ENCODE data around the gene SIVA1. TPM values are rescaled to one million over a fixed set of nuclear protein-coding genes. Genes with fewer than 3 reads are reported as not detected.

SIVA1 gene
- polyA plus RNA-seq, 2 donors: 60.5 to 159 TPM

DNA sequence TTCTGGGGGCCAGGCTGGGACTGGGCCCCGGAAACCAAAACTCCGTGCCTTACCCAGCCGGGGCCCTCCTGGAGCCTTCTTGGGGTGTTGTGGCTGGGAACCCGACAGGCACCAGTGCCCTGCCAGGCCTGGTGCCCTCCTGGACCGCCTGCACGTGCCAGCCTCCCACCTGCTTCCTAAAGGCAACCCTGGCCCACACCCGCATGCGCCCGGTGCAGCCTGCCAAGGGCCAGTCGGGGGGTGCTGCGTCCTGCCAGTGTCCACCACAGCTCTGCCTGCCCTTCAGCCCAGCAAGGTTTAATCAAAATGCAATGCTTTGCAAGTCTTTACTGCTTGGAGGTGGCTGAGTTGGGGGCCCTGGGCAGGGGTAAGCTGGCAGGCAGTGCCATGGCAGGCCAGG is 34.1 kb upstream of the SIVA1 start:
- Histone ChIP-seq H3K36me3 (ENCODE audit: control insufficient read depth in 2 of 2, insufficient read depth in 2 of 2, low read length in 1 of 2) (peaks cover 0 to 25% of the 10 kb centered on the region in 2 donors), H3K4me1 (ENCODE audit: control insufficient read depth in 2 of 2, insufficient read depth in 2 of 2, low read length in 1 of 2) (peaks cover 0 to 17% of the 10 kb centered on the region in 2 donors), H3K4me3 (ENCODE audit: low read depth in 1 of 2, low read length in 2 of 2) (no peak overlapping the region), H3K9me3 (ENCODE audit: control insufficient read depth in 2 of 2, insufficient read depth in 1 of 2, low read depth in 1 of 2, low read length in 1 of 2) (no peaks in the 10 kb centered on the region), H3K27ac (ENCODE audit: low read depth in 2 of 2, low read length in 1 of 2) (no peak overlapping the region), H3K27me3 (ENCODE audit: control insufficient read depth in 1 of 2, insufficient read depth in 2 of 2, low read length in 2 of 2) (no peaks in the 10 kb centered on the region)
- WGBS, 2 donors: 84 to 86% methylated on average over 11 of the region's 11 CpGs

DNA sequence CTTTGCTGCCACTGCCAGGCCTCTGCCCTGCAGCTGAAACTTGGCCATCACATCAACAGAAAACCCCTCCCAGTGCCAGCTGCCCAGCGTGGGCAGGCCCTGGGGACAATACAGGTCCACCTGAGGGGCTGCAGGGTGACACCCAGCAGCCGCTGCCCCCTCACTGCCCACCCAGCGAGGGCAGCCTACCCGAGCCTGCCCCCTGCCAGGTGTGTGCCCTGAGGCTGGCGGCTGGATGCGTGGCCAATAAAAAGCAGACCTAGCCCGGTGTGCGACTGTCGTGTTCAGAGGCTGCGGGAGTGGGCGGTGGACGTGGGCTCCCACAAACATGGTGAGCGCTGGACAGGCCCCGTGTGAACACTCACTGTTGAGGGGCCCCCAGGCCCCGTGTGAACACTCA is 33.6 kb upstream of the SIVA1 start:
- no peak overlapping the region for H3K4me3 ChIP-seq (ENCODE audit: low read depth in 1 of 2, low read length in 2 of 2)
- no peaks in the 10 kb centered on the region for H3K27me3 ChIP-seq (ENCODE audit: control insufficient read depth in 1 of 2, insufficient read depth in 2 of 2, low read length in 2 of 2)
- 77 to 83% methylated on average over 15 of the region's 15 CpGs for WGBS, 2 donors
- H3K27ac ChIP-seq (ENCODE audit: low read depth in 2 of 2, low read length in 1 of 2): no peak overlapping the region
- peaks cover 0 to 21% of the 10 kb centered on the region in 2 donors for H3K36me3 ChIP-seq (ENCODE audit: control insufficient read depth in 2 of 2, insufficient read depth in 2 of 2, low read length in 1 of 2)
- no peaks in the 10 kb centered on the region for H3K9me3 ChIP-seq (ENCODE audit: control insufficient read depth in 2 of 2, insufficient read depth in 1 of 2, low read depth in 1 of 2, low read length in 1 of 2)
- H3K4me1 ChIP-seq (ENCODE audit: control insufficient read depth in 2 of 2, insufficient read depth in 2 of 2, low read length in 1 of 2): peaks cover 0 to 17% of the 10 kb centered on the region in 2 donors

DNA sequence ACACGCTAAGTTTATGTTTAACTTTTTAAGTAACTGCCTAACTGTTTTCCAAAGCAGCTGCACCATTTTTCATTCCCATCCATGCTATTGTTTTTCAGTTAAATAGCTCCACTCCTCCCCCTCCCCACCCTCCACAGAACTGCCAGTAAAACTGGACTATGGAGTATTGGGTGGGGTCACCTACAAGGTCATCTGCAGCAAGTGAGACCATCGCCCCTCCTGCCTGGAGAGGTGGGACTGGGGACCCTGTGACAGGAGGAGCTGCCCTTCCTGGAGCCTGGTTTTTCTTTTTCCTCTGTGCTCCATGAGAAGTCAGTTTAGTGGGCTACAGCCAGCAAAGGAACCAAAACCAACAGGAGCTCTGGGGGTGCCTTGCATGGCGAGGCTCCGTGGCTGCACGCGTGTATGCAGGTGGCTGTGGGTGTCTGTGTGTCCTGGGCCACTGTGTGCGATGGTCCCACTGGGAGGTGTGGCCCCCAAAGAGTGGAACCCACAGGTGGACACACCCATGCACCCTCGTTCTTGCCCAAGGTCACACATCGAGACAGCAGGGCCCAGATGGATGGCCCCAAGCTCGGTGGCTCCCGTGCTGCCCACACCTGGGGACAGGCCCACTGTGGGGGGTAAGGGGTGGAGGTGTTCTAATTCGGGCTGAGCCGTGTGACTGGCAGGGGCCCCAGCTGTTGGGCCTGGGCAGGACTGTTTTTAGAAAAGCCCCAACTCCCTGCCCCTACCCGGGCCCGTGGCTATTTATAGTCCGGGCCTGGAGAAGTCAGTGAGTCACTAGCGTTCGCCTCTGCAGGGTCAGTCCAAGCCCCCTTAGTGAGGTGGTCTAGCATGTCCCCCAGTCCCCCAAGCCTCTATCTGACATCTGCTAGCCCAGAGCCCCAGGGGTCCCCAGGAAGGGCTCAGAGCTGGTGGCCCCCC is 31.2 kb upstream of the SIVA1 start:
- H3K36me3 ChIP-seq (ENCODE audit: control insufficient read depth in 2 of 2, insufficient read depth in 2 of 2, low read length in 1 of 2): peaks cover 0 to 9% of the 10 kb centered on the region in 2 donors
- H3K9me3 ChIP-seq (ENCODE audit: control insufficient read depth in 2 of 2, insufficient read depth in 1 of 2, low read depth in 1 of 2, low read length in 1 of 2): no peaks in the 10 kb centered on the region
- 70 to 74% methylated on average over 18 of the region's 18 CpGs for WGBS, 2 donors
- peaks cover 0 to 17% of the 10 kb centered on the region in 2 donors for H3K4me1 ChIP-seq (ENCODE audit: control insufficient read depth in 2 of 2, insufficient read depth in 2 of 2, low read length in 1 of 2)
- no peaks in the 10 kb centered on the region for H3K27me3 ChIP-seq (ENCODE audit: control insufficient read depth in 1 of 2, insufficient read depth in 2 of 2, low read length in 2 of 2)
- peak overlapping the region in 1 of 2 donors; percentile 15 for H3K27ac ChIP-seq (ENCODE audit: low read depth in 2 of 2, low read length in 1 of 2)
- H3K4me3 ChIP-seq (ENCODE audit: low read depth in 1 of 2, low read length in 2 of 2): no peak overlapping the region

DNA sequence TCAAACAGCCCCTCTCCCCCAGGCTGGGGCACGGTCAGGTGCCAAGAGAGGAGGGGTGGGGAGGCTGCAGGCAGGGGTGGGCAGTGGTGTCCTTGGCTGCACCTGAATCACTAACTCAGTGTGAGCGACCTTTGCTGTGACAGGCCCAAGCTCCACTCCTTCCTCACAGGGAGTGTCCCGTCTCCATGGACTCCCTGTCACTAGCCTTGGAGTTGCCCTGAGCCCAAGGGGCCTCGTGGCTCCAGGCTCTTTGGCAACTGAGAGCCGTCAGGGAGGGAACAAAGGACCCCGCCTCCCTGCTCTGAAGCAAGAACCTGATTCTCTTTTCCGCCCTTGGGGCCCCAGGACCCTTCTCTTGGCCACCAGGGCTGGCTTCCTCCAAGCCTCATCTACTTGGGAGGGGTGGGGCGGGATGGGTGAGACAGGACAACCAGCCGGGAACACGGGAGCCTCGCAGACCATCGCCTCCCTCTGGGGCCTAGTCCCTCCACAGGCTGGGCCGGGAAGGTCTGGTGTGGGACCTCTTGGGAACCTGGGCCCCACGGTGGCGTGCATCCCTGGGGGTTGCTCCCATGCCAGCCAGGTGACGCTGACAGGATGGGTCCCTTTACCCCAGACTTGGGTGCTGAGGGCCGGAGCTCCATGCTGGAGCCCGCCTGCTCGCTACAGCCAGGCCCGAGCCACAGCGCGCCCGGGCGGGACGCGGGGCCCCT is 29.9 kb upstream of the SIVA1 start:
- 35 to 39% methylated on average over 25 to 26 of the region's 26 CpGs for WGBS, 2 donors
- Histone ChIP-seq H3K36me3 (ENCODE audit: control insufficient read depth in 2 of 2, insufficient read depth in 2 of 2, low read length in 1 of 2) (peaks cover 0 to 9% of the 10 kb centered on the region in 2 donors), H3K4me1 (ENCODE audit: control insufficient read depth in 2 of 2, insufficient read depth in 2 of 2, low read length in 1 of 2) (peaks cover 0 to 17% of the 10 kb centered on the region in 2 donors), H3K9me3 (ENCODE audit: control insufficient read depth in 2 of 2, insufficient read depth in 1 of 2, low read depth in 1 of 2, low read length in 1 of 2) (no peaks in the 10 kb centered on the region), H3K27me3 (ENCODE audit: control insufficient read depth in 1 of 2, insufficient read depth in 2 of 2, low read length in 2 of 2) (no peaks in the 10 kb centered on the region), H3K27ac (ENCODE audit: low read depth in 2 of 2, low read length in 1 of 2) (no peak overlapping the region), H3K4me3 (ENCODE audit: low read depth in 1 of 2, low read length in 2 of 2) (peak overlapping the region; percentile 60 to 77)

DNA sequence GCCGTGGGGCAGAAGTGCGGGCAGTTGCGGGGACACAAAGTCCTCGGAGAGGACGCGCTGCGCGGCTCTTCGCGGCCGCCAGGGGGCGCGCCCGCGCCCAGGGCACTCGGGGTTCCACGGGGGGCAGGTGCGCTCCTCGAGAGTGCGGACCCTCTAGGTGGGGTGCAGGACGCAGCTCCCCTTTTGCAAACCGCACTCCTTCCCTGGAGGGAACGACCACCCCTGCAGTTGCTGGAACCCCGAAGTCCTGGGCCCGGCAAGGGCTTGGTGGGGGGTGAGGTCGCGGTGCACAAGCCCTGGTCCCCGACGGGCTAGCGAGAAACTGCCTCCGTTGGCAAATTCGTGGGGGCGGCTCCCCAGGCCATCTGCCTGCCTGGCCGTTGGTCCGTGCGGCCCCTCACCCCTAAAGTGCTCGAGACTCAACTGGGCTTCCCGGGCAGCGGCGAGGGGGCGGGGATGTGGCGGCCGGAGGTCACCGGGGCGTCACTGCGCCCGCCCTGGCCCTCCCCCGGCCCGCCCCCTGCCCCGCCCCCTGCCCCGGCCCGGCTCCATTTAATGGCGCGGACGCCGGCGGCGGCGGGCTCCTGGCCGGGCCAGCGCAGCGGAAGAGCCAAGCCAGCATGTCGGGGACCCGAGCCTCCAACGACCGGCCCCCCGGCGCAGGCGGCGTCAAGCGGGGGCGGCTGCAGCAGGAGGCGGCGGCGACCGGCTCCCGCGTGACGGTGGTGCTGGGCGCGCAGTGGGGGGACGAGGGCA is 29.1 kb upstream of the SIVA1 start, which contains the start of gene ADSS1:
ADSS1 (plus strand) TSS at position 579 of the 756 bp plus-strand sequence; CDS start at position 621, 42 bp downstream.
- peak within 1 kb of the TSS; percentile 60 to 77 for H3K4me3 ChIP-seq (ENCODE audit: low read depth in 1 of 2, low read length in 2 of 2)
- WGBS, 2 donors: 1% methylated on average over 63 to 82 of the region's 82 CpGs

DNA sequence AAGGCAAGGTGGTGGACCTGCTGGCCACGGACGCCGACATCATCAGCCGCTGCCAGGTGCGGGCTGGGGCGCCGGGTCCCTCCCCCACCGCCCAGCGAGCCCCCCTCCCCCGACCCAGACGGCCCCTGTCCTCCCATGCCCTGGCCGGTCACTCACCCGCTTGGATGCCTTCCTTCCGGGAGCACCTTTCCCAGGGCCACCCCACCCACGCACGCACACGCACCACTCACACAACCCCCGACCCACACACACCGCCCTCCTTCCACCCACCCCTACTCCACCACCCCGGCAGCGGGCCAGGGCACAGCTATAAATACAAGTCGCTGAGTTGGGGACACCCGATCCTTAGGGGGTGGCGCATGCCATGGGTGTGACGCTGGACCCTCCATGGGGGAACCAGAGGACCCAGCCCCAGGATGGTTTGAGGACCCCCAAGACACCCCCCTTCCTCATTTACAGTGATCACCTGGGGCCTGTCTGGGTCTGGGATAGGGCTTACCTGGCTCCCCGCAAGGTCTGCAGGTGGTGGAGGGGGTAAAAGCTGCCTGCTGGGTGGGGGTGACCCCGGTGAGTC is 28.5 kb upstream of the SIVA1 start:
- no peaks in the 10 kb centered on the region for H3K9me3 ChIP-seq (ENCODE audit: control insufficient read depth in 2 of 2, insufficient read depth in 1 of 2, low read depth in 1 of 2, low read length in 1 of 2)
- peak overlapping the region in 1 of 2 donors; percentile 68 for H3K27ac ChIP-seq (ENCODE audit: low read depth in 2 of 2, low read length in 1 of 2)
- peak overlapping the region; percentile 60 to 77 for H3K4me3 ChIP-seq (ENCODE audit: low read depth in 1 of 2, low read length in 2 of 2)
- WGBS, 2 donors: 4 to 6% methylated on average over 12 to 27 of the region's 27 CpGs
- H3K4me1 ChIP-seq (ENCODE audit: control insufficient read depth in 2 of 2, insufficient read depth in 2 of 2, low read length in 1 of 2): peaks cover 0 to 17% of the 10 kb centered on the region in 2 donors
- H3K36me3 ChIP-seq (ENCODE audit: control insufficient read depth in 2 of 2, insufficient read depth in 2 of 2, low read length in 1 of 2): peaks cover 0 to 2% of the 10 kb centered on the region in 2 donors
- H3K27me3 ChIP-seq (ENCODE audit: control insufficient read depth in 1 of 2, insufficient read depth in 2 of 2, low read length in 2 of 2): no peaks in the 10 kb centered on the region

More for the DNA sequence above, 29.1 kb upstream of the SIVA1 start, which contains the start of gene ADSS1:
- Histone ChIP-seq H3K27me3 (ENCODE audit: control insufficient read depth in 1 of 2, insufficient read depth in 2 of 2, low read length in 2 of 2) (no peaks in the 10 kb centered on the region), H3K27ac (ENCODE audit: low read depth in 2 of 2, low read length in 1 of 2) (peak within 1 kb of the TSS; percentile 17 to 68), H3K4me1 (ENCODE audit: control insufficient read depth in 2 of 2, insufficient read depth in 2 of 2, low read length in 1 of 2) (peaks cover 0 to 17% of the 10 kb centered on the region in 2 donors), H3K9me3 (ENCODE audit: control insufficient read depth in 2 of 2, insufficient read depth in 1 of 2, low read depth in 1 of 2, low read length in 1 of 2) (no peaks in the 10 kb centered on the region), H3K36me3 (ENCODE audit: control insufficient read depth in 2 of 2, insufficient read depth in 2 of 2, low read length in 1 of 2) (peaks cover 0 to 8% of the 10 kb centered on the region in 2 donors)

DNA sequence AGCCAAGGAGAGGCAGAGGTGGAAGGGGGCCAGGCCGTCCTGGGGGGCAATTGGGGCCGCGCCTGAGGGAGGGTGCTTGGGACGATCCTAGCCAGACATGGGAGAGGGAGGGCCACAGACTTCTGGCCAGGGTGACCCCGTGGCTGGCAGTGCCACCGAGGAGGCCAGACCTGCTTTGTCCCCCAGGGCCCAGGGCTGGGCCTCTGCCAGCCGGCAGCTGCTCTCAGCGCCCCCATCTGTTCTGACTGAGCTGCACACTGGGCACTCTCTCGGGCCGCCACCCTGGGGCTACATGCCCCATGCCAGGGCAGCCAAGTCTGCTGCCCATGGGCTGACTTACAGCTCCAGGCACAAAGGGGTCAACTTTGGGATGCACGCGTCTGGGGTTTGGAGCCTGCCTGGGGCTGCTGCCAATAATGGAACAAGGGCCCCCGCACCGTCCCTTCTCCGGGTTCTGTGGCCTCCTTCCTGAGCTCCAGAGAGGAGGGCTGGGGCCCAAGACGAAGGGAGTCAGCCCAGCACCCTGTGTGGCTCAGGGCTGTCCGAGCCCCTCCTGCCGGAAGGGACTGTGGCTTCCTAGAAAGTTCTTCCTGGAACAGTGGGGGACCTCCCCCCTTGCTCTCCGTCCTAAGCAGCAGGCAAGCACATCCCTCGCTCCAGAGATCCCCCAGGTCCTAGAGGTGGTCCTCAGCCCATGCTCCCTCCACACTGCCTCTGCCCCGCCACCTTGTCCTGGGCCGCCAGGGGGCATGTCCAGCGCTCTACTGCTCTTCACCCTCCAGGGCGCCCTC is 27.8 kb upstream of the SIVA1 start:
- H3K27ac ChIP-seq (ENCODE audit: low read depth in 2 of 2, low read length in 1 of 2): peak overlapping the region in 1 of 2 donors; percentile 2
- H3K27me3 ChIP-seq (ENCODE audit: control insufficient read depth in 1 of 2, insufficient read depth in 2 of 2, low read length in 2 of 2): no peaks in the 10 kb centered on the region
- H3K4me3 ChIP-seq (ENCODE audit: low read depth in 1 of 2, low read length in 2 of 2): peak overlapping the region; percentile 60 to 77
- no peaks in the 10 kb centered on the region for H3K9me3 ChIP-seq (ENCODE audit: control insufficient read depth in 2 of 2, insufficient read depth in 1 of 2, low read depth in 1 of 2, low read length in 1 of 2)
- 38 to 42% methylated on average over 24 of the region's 24 CpGs for WGBS, 2 donors
- no peaks in the 10 kb centered on the region for H3K36me3 ChIP-seq (ENCODE audit: control insufficient read depth in 2 of 2, insufficient read depth in 2 of 2, low read length in 1 of 2)
- peaks cover 0 to 17% of the 10 kb centered on the region in 2 donors for H3K4me1 ChIP-seq (ENCODE audit: control insufficient read depth in 2 of 2, insufficient read depth in 2 of 2, low read length in 1 of 2)

DNA sequence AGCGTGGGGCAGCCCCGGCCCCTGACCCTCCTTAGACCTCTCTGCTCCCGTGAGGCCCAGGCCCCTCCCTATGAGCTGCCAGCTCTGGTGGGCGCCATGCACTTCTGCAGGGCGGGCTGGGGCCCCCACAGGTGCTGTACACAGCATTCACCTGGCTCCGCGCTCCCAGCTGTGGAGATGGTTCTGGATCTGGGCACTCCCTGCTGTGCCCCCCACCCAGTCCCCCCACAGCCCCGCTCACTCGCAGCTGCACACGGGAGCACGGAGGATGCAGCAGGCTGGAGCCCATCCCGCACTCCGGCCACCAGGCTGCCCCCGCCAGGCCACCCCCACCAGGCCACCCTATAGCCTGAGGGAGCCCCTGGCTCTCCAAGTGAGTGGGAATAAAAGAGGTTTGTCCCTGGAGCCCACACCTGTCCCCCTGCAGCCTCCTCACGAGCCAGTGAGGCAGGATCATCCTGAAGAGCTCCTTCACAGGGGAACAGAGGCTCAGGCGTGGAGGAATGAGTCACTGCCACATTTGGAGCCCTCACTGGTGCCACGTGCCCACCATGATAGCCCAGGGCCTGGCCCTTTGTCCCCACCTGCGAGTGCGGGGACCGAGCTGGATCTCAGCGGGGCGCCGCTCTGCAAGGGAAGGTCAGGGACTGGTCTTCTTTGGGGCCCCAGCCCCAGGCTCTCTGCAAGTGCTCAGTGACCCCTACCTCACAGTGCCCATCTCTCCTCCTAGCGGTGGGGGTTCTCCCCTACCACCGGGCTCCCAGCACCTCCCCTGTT is 27.0 kb upstream of the SIVA1 start:
- no peaks in the 10 kb centered on the region for H3K9me3 ChIP-seq (ENCODE audit: control insufficient read depth in 2 of 2, insufficient read depth in 1 of 2, low read depth in 1 of 2, low read length in 1 of 2)
- no peak overlapping the region for H3K27ac ChIP-seq (ENCODE audit: low read depth in 2 of 2, low read length in 1 of 2)
- no peak overlapping the region for H3K4me3 ChIP-seq (ENCODE audit: low read depth in 1 of 2, low read length in 2 of 2)
- no peaks in the 10 kb centered on the region for H3K36me3 ChIP-seq (ENCODE audit: control insufficient read depth in 2 of 2, insufficient read depth in 2 of 2, low read length in 1 of 2)
- 76 to 78% methylated on average over 25 of the region's 25 CpGs for WGBS, 2 donors
- H3K27me3 ChIP-seq (ENCODE audit: control insufficient read depth in 1 of 2, insufficient read depth in 2 of 2, low read length in 2 of 2): no peaks in the 10 kb centered on the region
- H3K4me1 ChIP-seq (ENCODE audit: control insufficient read depth in 2 of 2, insufficient read depth in 2 of 2, low read length in 1 of 2): peaks cover 0 to 17% of the 10 kb centered on the region in 2 donors
